ENCODE results near the gene TMEM234. TPM values are rescaled to one million over a fixed set of nuclear protein-coding genes. Genes with fewer than 3 reads are reported as not detected.

Gene TMEM234
- polyA plus RNA-seq, 1 donor: 22.0 TPM

DNA sequence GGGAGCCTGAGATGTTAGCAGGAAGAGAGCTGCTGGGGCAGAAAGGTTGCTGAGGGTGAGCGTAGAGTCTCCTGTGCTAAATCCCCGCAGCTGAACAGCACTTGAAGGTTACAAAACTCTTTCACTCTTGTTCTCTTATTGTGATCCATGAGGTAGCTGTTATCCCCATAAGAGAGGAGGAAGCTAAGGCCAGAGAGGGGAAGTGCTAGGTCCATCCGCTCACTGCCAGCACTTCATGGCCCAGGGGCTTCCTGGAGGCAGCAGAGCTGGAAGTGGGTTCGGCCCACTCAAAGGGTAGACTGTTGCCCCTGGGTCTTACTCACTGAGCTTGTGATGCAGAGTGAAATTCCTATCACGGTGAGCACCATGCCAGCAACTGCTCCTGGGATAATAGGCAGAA lies 5.6 kb downstream of the TMEM234 start:
- Histone ChIP-seq H3K9me3 (ENCODE audit: control insufficient read depth, low read depth, low read length) (no peaks in the 10 kb centered on the region), H3K4me1 (ENCODE audit: control insufficient read depth, insufficient read depth, low read length) (peaks cover 31% of the 10 kb centered on the region), H3K36me3 (ENCODE audit: control insufficient read depth, insufficient read depth, low read length) (peaks cover 39% of the 10 kb centered on the region), H3K4me3 (ENCODE audit: low read length) (no peak overlapping the region), H3K27me3 (ENCODE audit: control insufficient read depth, insufficient read depth, low read length) (no peaks in the 10 kb centered on the region), H3K27ac (ENCODE audit: low read length) (peak overlapping the region; percentile 83)
- WGBS (ENCODE audit: insufficient coverage, low lambda C conversion rate): no CpG with 5 or more reads among the region's 5 CpGs
- no peak for DNase-seq

- WGBS (ENCODE audit: insufficient coverage, low lambda C conversion rate): no CpG with 5 or more reads among the region's 10 CpGs
- peaks cover 39% of the 10 kb centered on the region for H3K36me3 ChIP-seq (ENCODE audit: control insufficient read depth, insufficient read depth, low read length)
These were observed 6.3 kb downstream of the TMEM234 start for GRCh38 chr1:32215629-32216480.

GRCh38 chr1:32208891-32209328 lies 13.2 kb downstream of the TMEM234 start, which contains the start of gene DCDC2B:
DCDC2B (plus strand) TSS chr1:32209089; CDS start chr1:32209094, 5 bp downstream.
- Histone ChIP-seq H3K36me3 (ENCODE audit: control insufficient read depth, insufficient read depth, low read length) (no peaks in the 10 kb centered on the region), H3K27ac (ENCODE audit: low read length) (peak within 1 kb of the TSS; percentile 16), H3K27me3 (ENCODE audit: control insufficient read depth, insufficient read depth, low read length) (no peaks in the 10 kb centered on the region), H3K4me1 (ENCODE audit: control insufficient read depth, insufficient read depth, low read length) (peaks cover 9% of the 10 kb centered on the region), H3K4me3 (ENCODE audit: low read length) (no peak within 1 kb of the TSS), H3K9me3 (ENCODE audit: control insufficient read depth, low read depth, low read length) (no peaks in the 10 kb centered on the region)
- DNase-seq: peak; percentile 79 to 91
- no CpG with 5 or more reads among the region's 5 CpGs for WGBS (ENCODE audit: insufficient coverage, low lambda C conversion rate)

More at GRCh38 chr1:32215629-32216480, 6.3 kb downstream of the TMEM234 start:
- Histone ChIP-seq H3K4me3 (ENCODE audit: low read length) (no peak overlapping the region), H3K4me1 (ENCODE audit: control insufficient read depth, insufficient read depth, low read length) (peaks cover 24% of the 10 kb centered on the region), H3K27ac (ENCODE audit: low read length) (peak overlapping the region; percentile 83), H3K9me3 (ENCODE audit: control insufficient read depth, low read depth, low read length) (no peaks in the 10 kb centered on the region), H3K27me3 (ENCODE audit: control insufficient read depth, insufficient read depth, low read length) (no peaks in the 10 kb centered on the region)
- DNase-seq: peak; percentile 63 to 75

DNA sequence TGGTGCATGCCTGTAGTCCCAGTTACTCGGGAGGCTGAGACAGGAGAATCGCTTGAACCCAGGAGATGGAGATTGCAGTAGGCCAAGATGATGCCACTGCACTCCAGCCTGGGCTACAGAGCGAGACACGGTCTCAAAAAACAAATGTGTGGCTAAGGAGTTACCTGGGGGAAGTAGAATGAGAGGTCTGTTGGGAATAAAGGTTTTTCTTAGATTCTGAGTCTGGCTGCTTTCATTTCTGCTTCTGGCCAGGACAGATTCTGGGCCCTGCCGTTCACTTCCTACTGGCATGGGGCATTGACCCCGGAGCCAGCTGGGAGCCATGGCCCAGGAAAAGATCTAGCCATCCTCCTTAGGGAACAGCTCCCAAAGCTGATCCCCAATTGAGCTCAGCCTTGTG lies 13.7 kb downstream of the TMEM234 start:
- H3K36me3 ChIP-seq (ENCODE audit: control insufficient read depth, insufficient read depth, low read length): no peaks in the 10 kb centered on the region
- no CpG with 5 or more reads among the region's 6 CpGs for WGBS (ENCODE audit: insufficient coverage, low lambda C conversion rate)
- peak overlapping the region; percentile 16 for H3K27ac ChIP-seq (ENCODE audit: low read length)

GRCh38 chr1:32205401-32206370 lies 16.5 kb downstream of the TMEM234 start, which contains the start of gene IQCC:
IQCC (plus strand) TSS chr1:32205671; CDS start chr1:32205682, 11 bp downstream.
- peak; percentile 88 to 90 for DNase-seq
- WGBS (ENCODE audit: insufficient coverage, low lambda C conversion rate): no CpG with 5 or more reads among the region's 77 CpGs

More for the DNA sequence above, 13.7 kb downstream of the TMEM234 start:
- Histone ChIP-seq H3K27me3 (ENCODE audit: control insufficient read depth, insufficient read depth, low read length) (no peaks in the 10 kb centered on the region), H3K9me3 (ENCODE audit: control insufficient read depth, low read depth, low read length) (no peaks in the 10 kb centered on the region), H3K4me1 (ENCODE audit: control insufficient read depth, insufficient read depth, low read length) (peaks cover 9% of the 10 kb centered on the region), H3K4me3 (ENCODE audit: low read length) (no peak overlapping the region)
- DNase-seq: no peak

DNA sequence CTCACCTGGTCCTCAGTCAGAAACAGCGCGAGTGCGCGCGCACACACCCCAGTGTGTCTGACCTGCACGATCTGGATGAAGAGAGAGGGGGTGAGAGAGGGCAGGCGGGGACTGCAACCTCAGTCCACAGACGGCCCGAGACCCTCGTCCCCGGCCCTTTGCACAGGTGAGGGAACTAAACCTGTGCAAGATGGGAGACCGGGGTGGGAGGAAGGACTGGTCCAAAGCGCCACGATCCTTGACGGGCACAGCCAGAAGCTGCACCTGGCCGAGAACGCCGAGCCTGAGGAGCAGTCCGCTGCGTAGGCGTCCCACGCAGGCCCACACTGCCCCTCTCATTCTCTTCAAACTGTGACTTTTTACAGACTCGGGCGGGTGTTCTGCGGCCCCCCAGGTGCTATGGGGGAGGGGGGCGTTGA lies 17.2 kb downstream of the TMEM234 start:
- peaks cover 2% of the 10 kb centered on the region for H3K9me3 ChIP-seq (ENCODE audit: control insufficient read depth, low read depth, low read length)
- H3K36me3 ChIP-seq (ENCODE audit: control insufficient read depth, insufficient read depth, low read length): no peaks in the 10 kb centered on the region
- WGBS (ENCODE audit: insufficient coverage, low lambda C conversion rate): no CpG with 5 or more reads among the region's 26 CpGs
- no peaks in the 10 kb centered on the region for H3K27me3 ChIP-seq (ENCODE audit: control insufficient read depth, insufficient read depth, low read length)
- H3K4me1 ChIP-seq (ENCODE audit: control insufficient read depth, insufficient read depth, low read length): peaks cover 24% of the 10 kb centered on the region
- peak overlapping the region; percentile 77 for H3K4me3 ChIP-seq (ENCODE audit: low read length)
- DNase-seq: no peak
- H3K27ac ChIP-seq (ENCODE audit: low read length): no peak overlapping the region

More at GRCh38 chr1:32205401-32206370, 16.5 kb downstream of the TMEM234 start, which contains the start of gene IQCC:
- H3K36me3 ChIP-seq (ENCODE audit: control insufficient read depth, insufficient read depth, low read length): no peaks in the 10 kb centered on the region
- H3K4me1 ChIP-seq (ENCODE audit: control insufficient read depth, insufficient read depth, low read length): peaks cover 20% of the 10 kb centered on the region
- no peak within 1 kb of the TSS for H3K27ac ChIP-seq (ENCODE audit: low read length)
- peaks cover 2% of the 10 kb centered on the region for H3K9me3 ChIP-seq (ENCODE audit: control insufficient read depth, low read depth, low read length)
- H3K27me3 ChIP-seq (ENCODE audit: control insufficient read depth, insufficient read depth, low read length): no peaks in the 10 kb centered on the region
- peak within 1 kb of the TSS; percentile 77 for H3K4me3 ChIP-seq (ENCODE audit: low read length)

DNA sequence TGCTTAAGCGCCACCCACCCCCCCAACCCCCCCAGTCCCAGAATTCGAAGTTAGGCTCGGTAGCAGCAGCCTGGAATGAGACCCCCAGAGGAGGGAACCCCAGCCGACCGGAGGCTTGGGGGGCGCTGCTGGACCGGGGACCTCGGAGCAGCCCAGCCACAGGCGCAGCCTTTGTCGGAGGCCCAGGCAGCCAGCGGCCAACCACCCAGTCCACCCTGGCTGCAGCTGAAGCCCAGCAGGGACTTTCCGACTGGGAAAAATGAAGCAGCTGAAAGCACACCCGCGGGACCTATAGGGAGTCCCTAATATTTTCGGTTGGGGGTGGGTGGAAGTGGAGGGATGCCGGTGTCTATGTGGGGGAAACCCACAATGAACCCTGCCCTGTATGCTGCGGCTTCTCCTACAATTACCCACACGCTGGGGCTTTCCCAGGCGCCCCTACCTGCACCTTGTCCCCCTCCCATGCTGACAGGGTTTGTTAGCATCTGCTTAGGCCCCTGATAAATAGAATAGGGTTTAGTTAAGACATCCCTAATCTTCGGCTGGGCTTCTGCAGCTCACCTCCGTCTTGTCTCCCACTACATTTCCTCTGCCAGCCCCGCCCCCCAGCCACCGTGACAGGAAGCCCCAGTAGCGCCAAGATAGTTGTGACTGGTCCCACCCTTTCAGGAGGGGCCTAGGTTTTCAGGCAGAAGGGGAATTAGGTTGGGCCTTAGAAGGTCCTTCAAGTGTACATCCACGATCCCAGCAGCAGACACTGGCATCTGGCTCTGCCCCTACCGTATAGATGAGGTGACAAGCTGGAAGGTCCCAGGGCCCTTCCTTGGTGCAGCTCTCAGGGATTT lies 20.9 kb downstream of the TMEM234 start:
- H3K27ac ChIP-seq (ENCODE audit: low read length): peak overlapping the region; percentile 67
- H3K4me1 ChIP-seq (ENCODE audit: control insufficient read depth, insufficient read depth, low read length): peaks cover 24% of the 10 kb centered on the region
- peak overlapping the region; percentile 52 for H3K4me3 ChIP-seq (ENCODE audit: low read length)
- peaks cover 2% of the 10 kb centered on the region for H3K9me3 ChIP-seq (ENCODE audit: control insufficient read depth, low read depth, low read length)
- no CpG with 5 or more reads among the region's 26 CpGs for WGBS (ENCODE audit: insufficient coverage, low lambda C conversion rate)
- DNase-seq: peak; percentile 39 to 64
- no peaks in the 10 kb centered on the region for H3K27me3 ChIP-seq (ENCODE audit: control insufficient read depth, insufficient read depth, low read length)
- peaks cover 22% of the 10 kb centered on the region for H3K36me3 ChIP-seq (ENCODE audit: control insufficient read depth, insufficient read depth, low read length)

- no CpG with 5 or more reads among the region's 34 CpGs for WGBS (ENCODE audit: insufficient coverage, low lambda C conversion rate)
- peaks cover 22% of the 10 kb centered on the region for H3K4me1 ChIP-seq (ENCODE audit: control insufficient read depth, insufficient read depth, low read length)
- peak within 1 kb of the TSS; percentile 52 for H3K4me3 ChIP-seq (ENCODE audit: low read length)
- H3K27ac ChIP-seq (ENCODE audit: low read length): peak within 1 kb of the TSS; percentile 67
- no peaks in the 10 kb centered on the region for H3K27me3 ChIP-seq (ENCODE audit: control insufficient read depth, insufficient read depth, low read length)
- H3K9me3 ChIP-seq (ENCODE audit: control insufficient read depth, low read depth, low read length): peaks cover 2% of the 10 kb centered on the region
- H3K36me3 ChIP-seq (ENCODE audit: control insufficient read depth, insufficient read depth, low read length): peaks cover 30% of the 10 kb centered on the region
- DNase-seq: peak; percentile 43 to 75
These were observed 21.7 kb downstream of the TMEM234 start, which contains the start of gene CCDC28B for GRCh38 chr1:32200226-32201010. CCDC28B (plus strand) TSS chr1:32200595; CDS start chr1:32201936, 1,341 bp downstream.

DNA sequence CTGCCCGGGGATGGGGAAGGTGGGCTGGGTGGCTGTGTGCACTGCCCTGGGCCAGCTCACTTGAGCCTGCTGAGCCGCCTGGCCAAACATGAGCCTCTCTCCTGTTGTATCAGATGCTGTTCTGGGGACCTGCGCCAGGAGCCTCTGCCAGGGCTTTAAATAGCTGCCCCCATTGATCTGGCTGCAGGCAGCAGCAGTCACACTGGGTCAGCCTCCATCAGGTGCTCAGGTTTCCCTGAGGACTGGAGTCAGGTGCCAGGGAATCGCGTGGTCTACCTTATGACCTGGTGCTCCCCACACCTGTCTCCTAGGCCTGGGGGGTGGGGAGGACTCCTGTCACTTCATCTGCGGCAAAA lies 22.5 kb downstream of the TMEM234 start:
- DNase-seq: no peak
- H3K9me3 ChIP-seq (ENCODE audit: control insufficient read depth, low read depth, low read length): peaks cover 2% of the 10 kb centered on the region
- peaks cover 22% of the 10 kb centered on the region for H3K4me1 ChIP-seq (ENCODE audit: control insufficient read depth, insufficient read depth, low read length)
- peak overlapping the region; percentile 52 for H3K4me3 ChIP-seq (ENCODE audit: low read length)
- peak overlapping the region; percentile 67 for H3K27ac ChIP-seq (ENCODE audit: low read length)
- no peaks in the 10 kb centered on the region for H3K27me3 ChIP-seq (ENCODE audit: control insufficient read depth, insufficient read depth, low read length)
- no CpG with 5 or more reads among the region's 6 CpGs for WGBS (ENCODE audit: insufficient coverage, low lambda C conversion rate)
- H3K36me3 ChIP-seq (ENCODE audit: control insufficient read depth, insufficient read depth, low read length): peaks cover 37% of the 10 kb centered on the region
